Ammon's horn (tissue), 1 donor: ENCODE results near the gene TMEM53.

Experiments
- DNase-seq: peaks from one replicate; pipeline ENCODE4 v3.0.0-alpha.2; 2016; ENCODE audit warnings: low spot score

The TMEM53 gene

GRCh38 chr1:44603718-44604117 is 70.6 kb downstream of the TMEM53 start:
- DNase-seq = no peak
